Limb (tissue), 2 donors: Measurements from ENCODE around the gene NMT2.

Source experiments
- DNase-seq, 2 donors: peaks; one replicate each; pipeline ENCODE4 v3.0.0-alpha.2; 2016; ENCODE audit errors: extremely low spot score in 2 of 2

NMT2 gene

GRCh38 chr10:15141136-15142054 lies 27.1 kb downstream of the NMT2 start:
- no peak for DNase-seq

GRCh38 chr10:15140698-15141097 lies 27.8 kb downstream of the NMT2 start:
- no peak for DNase-seq

DNA sequence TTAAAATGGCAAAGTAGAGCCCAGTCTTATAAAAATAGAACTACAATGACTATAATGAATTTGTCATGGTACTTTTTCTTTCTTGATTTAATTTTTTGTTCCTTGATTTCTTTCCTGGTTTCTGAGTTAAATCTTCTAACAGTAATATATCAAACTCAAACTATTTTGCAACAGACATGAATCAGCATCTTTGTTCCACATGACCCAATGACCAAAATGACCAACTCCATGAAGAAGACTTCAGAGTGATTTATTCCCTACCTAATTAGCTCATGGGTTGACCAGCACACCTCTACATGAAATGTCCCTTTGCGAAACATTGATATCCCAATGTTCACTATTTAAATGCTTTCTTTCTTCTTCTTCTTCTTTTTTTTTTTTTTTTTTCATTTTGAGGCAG lies 30.9 kb downstream of the NMT2 start:
- no peak for DNase-seq

DNA sequence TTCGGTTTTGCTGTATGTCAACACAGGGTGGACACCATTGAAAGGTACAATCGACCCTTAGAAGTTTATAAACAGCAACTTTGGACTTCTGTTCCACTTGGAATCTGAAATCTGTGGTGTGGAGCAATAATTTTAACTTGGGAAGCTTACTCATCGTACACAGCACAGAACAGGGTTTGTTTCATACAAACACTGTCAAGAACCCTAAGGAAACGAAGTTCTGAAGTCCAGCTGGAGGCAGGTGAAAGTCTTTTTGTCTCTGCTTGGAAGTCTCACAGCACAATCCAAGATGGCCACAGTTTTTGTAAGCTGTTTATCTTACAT lies 31.5 kb downstream of the NMT2 start:
- no peak for DNase-seq

GRCh38 chr10:15136129-15137035 lies 32.1 kb downstream of the NMT2 start:
- no peak for DNase-seq

DNA sequence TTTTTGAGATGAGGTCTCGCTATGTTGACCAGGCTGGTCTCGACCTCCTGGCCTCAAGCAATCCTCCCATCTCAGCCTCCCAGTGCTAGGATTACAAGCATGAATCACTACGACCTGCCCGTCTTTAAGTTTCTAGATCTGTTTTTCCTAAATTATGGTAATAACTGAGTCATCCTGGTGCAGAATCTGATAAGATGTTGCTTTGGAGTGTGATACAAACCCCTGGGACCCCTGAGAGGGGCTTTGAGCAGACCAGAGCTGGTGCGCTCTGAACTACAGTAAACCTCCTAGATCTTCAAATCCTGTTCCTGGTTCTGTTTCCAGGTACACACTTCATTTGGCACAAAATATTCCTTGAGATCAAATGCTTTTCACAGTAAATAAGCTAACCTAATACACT lies 37.2 kb downstream of the NMT2 start:
- no peak for DNase-seq

DNA sequence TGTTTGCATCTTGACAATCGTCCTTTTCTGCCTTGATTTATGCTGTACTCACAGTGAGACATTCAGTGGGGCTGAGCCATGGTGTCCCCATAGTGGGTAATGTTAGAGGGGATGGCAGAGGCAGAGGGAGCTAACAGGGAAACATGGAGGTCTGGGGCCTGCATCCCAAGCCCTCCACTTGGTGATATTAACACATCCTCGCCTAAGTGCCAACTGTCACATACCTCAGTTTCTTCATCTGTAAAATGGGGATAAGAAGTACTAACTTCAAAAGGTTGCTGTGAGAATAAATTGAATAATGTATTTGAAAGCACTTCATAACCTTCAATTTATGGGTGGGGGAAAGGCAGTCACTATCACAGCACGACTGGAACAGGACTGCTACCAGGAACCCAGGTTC lies 43.6 kb downstream of the NMT2 start:
- DNase-seq, result no peak

DNA sequence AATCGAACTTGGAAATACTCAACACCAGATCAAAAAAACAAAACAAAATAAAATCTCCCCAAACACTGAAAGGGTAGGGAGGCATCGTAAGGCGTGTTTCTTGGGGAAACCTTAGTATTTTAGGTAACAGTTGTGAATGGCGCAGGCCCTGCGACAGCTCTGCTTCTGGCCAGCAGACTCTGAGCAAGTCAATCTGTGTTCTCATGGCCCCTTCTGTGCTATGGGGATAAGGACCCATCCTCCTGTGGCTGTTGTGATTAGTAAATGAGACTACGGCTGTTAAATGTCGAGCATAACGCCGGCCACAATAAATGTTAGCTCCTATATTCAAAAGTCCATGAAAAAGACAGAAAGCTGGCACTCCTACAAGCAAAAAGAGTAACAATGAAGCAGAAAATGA lies 44.3 kb downstream of the NMT2 start:
- no peak for DNase-seq

DNA sequence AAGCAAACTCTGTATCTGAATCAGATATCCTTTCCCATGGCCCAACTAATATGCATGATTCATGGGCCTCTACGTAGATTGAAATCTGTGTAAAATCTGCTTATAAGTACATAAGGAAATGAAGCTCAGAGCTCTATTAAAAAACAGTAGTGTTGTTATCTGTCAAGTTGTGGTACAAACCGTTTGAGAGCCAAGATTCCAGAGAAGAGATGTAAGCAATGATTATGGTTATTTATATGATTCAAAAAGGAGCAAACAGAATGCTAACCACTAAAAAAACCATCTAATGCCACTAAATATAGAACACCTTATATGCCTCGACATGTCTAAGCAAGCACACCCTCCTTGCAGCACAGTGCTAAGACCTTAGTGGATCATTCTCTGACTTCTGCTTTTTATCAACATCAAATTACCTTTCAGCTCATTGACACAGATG lies 44.7 kb downstream of the NMT2 start:
- no peak for DNase-seq

DNA sequence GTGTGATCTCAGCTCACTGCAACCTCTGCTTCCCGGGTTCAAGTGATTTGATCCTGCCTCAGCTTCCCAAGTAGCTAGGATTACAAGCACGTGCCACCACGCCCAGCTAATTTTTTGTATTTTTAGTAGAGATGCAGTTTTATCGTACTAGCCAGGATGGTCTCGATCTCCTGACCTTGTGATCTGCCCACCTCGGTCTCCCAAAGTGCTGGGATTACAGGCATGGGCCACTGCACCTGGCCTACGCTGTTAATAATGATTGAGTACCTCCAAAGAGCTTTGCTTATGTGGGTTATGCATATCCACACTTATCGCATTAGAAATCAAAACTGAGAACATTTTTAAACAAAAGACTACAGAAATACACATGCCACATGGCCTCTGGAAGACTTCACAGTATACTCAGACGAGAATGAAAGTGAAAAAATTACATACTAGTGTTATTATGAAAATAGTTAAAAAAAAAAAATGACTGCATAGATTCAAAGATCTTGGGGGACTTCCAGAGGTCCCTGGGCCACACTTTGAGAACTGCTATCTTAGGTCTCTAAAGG lies 45.9 kb downstream of the NMT2 start:
- no peak for DNase-seq

DNA sequence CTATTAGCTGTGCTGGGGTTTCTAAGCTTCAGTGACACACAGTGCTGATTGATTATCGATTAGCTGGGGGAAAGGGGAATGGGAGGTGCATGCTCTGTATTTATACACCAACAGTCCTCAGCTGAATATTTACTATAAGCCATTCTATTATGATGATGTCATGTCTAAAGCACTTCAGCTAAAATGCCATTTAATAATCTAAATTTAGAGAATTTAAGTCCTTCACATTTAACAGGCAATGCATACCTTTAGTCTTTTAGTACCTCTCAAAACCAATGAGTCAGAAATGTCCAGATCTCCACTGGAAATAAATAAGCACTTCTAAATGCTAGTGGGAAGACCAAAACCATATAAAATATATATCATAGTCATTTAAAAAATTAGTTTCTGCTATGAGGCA lies 46.8 kb downstream of the NMT2 start:
- no peak for DNase-seq

DNA sequence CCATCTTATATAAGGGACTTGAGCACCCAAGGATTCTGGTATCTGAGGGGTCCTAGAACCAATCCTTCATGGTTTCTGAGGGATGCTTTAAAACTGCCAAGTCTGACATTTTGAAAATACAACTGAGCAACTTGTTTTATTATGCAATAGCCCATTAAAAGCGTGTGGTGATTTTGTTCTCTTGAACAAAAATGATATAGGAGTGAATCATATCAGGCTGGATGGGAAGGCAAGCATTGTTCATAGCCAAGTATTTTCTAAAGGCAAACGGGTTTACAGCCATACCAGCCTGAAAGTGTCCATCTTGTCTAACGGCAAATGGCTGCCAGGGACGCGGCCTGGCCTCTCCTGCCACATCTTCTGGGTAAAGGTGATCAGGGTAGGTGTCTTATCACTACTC lies 48.0 kb downstream of the NMT2 start:
- DNase-seq, result no peak

- no peak for DNase-seq
These were observed 49.9 kb downstream of the NMT2 start for GRCh38 chr10:15118615-15119014.

DNA sequence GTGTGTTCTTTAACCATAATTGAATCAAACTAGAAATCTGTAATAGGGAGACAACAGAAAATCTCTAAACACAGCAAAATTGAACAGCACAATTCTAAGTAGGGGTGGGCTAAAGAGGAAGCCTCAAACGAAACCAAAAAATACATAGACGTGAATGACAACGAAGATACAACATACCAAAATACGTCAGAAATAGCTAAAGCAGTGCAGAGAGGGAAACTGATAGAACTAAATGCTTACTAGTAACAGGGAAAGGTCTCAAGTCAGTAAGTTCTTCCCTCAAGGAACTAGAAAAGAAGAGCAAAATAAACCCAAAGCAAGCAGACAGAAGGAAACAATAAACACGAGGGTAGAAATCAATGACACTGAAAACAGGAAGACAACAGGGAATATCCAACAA lies 52.3 kb downstream of the NMT2 start:
- no peak for DNase-seq

DNA sequence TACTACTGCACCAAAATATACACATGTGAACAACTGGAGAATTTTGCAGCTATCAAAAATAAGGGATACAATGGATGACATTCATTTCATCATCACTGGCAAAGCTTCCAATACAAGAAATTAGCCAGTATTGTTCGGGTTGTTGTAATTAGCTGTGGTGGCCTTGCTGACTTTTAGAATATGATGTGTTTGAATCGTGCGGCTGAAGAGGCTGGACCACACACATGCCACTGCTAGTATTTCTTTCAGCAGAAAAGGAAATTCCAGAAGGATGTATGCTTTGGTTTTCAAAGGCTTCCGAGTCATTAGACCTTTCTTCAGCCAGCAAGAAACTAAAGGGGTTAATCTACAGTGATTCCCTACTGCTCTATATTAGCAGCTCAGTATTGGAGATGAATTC lies 54.7 kb downstream of the NMT2 start:
- DNase-seq, result no peak

- DNase-seq, result no peak
These were observed 55.8 kb downstream of the NMT2 start for GRCh38 chr10:15112657-15113056.

DNA sequence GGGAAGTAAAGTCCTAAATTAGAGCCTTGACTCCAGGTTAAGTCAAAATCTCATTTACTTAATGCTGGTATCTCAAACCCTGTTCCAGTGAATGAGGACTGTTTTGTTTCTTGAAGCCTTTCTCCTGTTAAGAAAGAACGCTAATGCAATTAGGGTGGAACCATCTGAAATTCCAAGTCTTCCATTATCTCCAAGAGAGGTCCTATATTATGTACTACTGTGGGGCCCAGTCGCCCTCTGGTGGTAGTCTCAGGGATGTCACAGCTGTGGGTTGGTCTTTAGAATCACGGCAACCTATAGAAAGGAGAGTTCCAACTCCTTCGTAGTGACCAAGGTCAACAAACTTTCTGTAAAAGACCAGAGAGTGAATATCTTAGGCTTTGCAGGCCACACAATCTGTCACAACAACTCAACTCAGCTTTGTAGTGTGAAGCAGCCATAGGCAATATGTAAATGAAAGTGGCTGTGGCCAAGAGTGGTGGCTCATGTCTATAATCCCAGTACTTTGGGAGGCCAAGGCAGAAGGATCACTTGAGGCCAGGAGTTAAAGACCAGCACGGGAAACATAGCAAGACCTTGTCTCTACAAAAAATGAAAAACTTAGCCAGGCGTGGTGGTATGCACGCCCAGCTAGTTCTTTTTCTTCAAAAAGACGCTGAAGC lies 62.0 kb downstream of the NMT2 start:
- DNase-seq, result peak; percentile 61 to 79

DNA sequence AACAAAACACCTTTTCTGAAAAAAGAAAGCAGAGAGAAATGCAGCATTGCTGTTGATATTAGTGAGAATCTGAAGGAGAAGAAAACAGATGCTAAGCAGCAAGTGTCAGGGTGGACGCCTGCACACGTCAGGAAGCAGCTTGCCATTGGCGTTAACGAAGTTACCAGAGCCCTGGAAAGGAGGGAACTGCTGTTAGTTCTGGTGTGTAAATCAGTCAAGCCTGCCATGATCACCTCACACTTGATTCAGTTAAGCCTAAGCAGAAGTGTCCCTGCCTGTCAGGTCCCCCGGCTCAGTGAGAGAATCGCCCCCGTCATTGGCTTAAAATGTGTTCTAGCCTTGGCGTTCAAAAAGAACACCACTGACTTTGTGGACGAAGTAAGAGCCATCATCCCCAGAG lies 65.0 kb downstream of the NMT2 start:
- no peak for DNase-seq

DNA sequence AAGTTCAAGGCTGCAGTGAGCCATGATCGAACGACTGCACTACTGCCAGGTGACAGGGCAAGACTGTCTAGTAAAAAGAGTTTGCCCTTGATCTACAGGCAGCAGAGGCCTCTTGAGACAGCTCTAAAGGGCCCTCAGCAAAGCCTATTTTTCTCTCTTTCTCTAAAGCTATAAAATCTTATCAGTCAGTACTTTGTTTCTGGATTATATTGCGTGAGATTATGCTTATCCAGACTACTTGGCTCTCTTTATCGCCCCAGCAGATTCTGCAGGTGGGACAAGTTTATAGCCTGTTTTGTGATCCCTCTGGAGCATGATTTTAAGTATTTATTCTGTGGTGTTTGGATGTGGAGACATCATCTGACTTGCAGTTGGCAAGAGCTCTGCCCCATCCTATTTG lies 68.6 kb downstream of the NMT2 start:
- DNase-seq, result no peak

- peak; percentile 95 to 99 for DNase-seq
These were observed 71.3 kb downstream of the NMT2 start, which contains the start of gene RPP38 for GRCh38 chr10:15097011-15097812. RPP38 (plus strand) TSS chr10:15097355; CDS start chr10:15103315, 5,960 bp downstream.

GRCh38 chr10:15096661-15097010 lies 71.9 kb downstream of the NMT2 start:
- DNase-seq, result no peak
